Measurements from ENCODE around the gene TRPM3.
"Not testable (repeated sequence)": the region's sequence is repeated elsewhere in the genome, so short reads cannot be mapped to it uniquely, and the experiment has no call there.

Gene TRPM3

DNA sequence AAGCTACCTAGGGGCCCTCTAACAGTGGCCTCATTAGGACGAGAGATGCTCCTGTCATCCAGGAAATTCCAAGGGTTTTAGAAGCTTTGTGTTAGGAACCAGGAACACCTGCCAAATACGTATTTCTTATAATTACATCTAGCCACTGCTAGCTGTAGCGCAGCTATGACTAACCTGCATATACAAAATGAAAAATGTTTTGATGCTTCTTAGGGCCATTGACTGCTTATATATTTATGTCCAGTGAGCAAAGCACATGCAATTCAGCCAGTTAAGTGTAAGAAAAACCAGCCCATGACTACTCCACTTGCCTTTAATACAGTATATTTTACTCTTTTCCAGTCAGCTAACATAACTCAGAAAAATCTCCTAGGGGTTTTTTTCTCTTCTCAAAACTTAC, 143.3 kb downstream of the TRPM3 start:
- TF ChIP-seq, protein P1, sequence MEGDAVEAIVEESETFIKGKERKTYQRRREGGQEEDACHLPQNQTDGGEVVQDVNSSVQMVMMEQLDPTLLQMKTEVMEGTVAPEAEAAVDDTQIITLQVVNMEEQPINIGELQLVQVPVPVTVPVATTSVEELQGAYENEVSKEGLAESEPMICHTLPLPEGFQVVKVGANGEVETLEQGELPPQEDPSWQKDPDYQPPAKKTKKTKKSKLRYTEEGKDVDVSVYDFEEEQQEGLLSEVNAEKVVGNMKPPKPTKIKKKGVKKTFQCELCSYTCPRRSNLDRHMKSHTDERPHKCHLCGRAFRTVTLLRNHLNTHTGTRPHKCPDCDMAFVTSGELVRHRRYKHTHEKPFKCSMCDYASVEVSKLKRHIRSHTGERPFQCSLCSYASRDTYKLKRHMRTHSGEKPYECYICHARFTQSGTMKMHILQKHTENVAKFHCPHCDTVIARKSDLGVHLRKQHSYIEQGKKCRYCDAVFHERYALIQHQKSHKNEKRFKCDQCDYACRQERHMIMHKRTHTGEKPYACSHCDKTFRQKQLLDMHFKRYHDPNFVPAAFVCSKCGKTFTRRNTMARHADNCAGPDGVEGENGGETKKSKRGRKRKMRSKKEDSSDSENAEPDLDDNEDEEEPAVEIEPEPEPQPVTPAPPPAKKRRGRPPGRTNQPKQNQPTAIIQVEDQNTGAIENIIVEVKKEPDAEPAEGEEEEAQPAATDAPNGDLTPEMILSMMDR (IDR thresholded peaks at IDR 0.05; ENCODE audit: low read length, missing control alignments): no peak
- no peak for DNase-seq (ENCODE audit: low read depth)
- no peak overlapping the region for H3K4me3 ChIP-seq (replicated peaks; ENCODE audit: low read depth, low read length)

DNA sequence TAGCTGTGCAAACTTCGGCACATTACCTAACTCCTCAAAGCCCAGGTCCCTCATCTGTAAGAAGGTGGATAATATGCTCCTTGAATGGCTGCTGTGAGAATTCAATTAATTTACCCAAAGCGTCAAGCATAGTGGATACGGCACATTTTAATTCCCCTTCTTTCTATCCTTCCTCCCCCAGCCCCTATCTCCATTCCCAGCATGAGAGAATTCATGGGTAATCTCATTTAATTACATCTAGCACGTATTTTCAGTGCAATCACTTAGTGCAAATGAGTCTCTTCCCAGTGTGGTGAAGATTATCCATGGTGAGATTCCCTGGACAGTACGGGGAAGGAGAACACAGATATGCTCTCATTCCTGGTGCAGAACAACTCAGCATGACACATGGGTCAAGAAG, 145.6 kb downstream of the TRPM3 start:
- TF ChIP-seq, protein P1 (IDR thresholded peaks at IDR 0.05; ENCODE audit: low read length, missing control alignments): no peak
- H3K4me3 ChIP-seq (replicated peaks; ENCODE audit: low read depth, low read length): no peak overlapping the region
- no peak for DNase-seq (ENCODE audit: low read depth)

DNA sequence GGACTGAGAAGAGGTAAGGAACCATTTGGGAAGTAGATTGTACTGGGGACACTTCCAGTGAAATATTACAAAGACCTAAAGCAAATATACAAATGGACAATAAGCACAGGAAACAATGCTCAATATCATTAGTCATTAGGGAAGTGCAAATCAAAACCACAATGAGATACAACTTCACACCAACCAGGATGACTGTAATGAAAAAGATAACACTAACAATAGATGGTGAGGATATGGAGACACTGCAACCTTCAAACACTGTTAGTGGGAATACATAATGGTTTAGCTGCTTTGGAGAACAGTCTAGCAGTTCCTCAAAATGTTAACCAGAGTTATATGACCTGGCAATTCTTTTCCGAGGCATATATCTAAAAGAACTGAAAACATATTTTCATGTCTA, 149.7 kb downstream of the TRPM3 start:
- H3K4me3 ChIP-seq (replicated peaks; ENCODE audit: low read depth, low read length): no peak overlapping the region
- TF ChIP-seq, protein P1 (IDR thresholded peaks at IDR 0.05; ENCODE audit: low read length, missing control alignments): no peak
- DNase-seq (ENCODE audit: low read depth): no peak

DNA sequence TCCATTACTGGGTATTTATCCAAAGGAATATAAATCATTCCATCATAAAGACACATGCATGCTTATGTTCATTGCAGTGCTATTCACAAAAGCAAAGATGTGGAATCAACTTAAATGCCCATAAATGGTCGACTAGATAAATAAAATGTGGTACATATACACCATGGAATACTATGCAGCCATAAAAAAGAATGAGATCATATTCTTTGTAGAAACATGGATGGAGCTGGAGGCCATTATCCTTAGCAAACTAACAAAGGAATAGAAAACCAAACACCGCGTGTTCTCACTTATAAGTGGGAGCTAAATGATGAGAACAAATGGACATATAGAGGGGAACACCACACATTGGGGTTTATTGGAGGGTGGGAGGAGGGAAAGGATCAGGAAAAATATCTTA, 155.0 kb downstream of the TRPM3 start:
- DNase-seq (ENCODE audit: low read depth); H3K4me3 ChIP-seq (replicated peaks; ENCODE audit: low read depth, low read length): not testable (repeated sequence)

DNA sequence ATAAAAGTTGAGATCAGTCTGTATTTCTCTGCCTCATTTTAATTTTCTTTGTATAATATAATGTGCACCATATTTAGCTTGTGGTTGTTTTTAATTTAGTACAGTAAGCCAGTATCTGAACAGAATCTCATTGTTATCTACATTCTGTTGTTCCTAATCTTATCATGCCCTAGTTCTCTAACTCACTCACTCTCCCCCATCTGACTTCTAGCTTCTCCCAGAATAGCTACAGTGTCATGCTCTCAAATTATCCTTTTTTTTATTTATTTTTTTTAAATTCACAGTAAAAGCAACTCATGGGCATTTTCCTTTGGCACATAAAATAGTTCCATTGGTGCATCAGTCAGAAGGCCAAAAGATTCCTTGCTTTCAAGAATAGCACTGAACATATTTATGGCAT, 156.6 kb downstream of the TRPM3 start:
- TF ChIP-seq, protein P1 (IDR thresholded peaks at IDR 0.05; ENCODE audit: low read length, missing control alignments): no peak
- DNase-seq (ENCODE audit: low read depth): no peak
- no peak overlapping the region for H3K4me3 ChIP-seq (replicated peaks; ENCODE audit: low read depth, low read length)

DNA sequence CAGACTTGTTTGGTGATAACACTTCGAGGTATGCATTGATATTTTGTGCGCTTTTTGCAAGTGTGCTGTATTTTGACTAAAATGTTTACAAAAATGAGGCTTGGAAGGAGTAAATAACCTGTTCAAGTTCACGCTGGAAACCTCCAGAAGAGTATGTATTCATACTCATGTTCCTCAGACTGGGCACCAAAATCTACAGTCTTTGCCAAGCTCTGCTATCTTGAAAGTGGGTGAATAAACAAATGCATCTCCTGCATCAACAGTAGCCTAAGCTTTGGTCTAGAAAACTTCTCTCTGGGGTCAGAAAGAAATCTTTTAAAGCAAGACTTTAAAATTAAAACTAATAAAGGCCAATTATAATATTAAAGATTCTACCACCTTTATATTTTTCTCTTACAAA, 157.9 kb downstream of the TRPM3 start:
- no peak for DNase-seq (ENCODE audit: low read depth)
- no peak overlapping the region for H3K4me3 ChIP-seq (replicated peaks; ENCODE audit: low read depth, low read length)
- TF ChIP-seq, protein P1 (IDR thresholded peaks at IDR 0.05; ENCODE audit: low read length, missing control alignments): no peak

DNA sequence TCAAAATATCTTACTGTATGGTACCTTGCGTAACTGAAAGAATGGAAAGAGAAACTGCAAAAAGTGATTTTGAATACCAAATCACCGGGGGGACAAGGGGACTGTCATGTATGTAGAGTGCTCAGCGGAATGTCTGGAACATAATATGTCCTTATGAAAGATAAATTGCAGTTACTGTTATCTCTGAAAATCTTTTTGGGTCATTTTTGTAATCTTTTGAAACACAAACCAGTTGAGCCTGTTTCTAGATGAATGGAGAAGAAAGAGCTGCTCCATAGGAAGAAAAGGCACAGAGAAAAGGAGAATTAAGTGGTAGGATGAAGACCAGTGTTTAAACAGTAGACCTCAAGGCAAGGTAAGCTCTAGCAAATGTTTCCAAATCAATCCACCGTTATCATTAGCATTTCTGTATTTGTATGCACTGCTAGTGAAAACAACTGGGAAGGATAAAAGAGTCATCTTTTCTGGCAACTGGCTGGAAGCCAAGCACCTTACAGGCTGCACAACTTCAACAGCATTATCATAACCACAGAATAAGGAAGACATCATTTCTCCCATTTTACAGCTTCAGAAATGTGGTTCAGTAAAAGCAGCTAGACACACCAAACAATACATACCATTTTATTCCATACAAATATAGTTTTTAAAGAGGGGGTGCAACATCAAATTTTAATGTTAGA, 158.5 kb downstream of the TRPM3 start:
- TF ChIP-seq, protein P1 (IDR thresholded peaks at IDR 0.05; ENCODE audit: low read length, missing control alignments): no peak
- DNase-seq (ENCODE audit: low read depth): no peak
- H3K4me3 ChIP-seq (replicated peaks; ENCODE audit: low read depth, low read length): no peak overlapping the region
